ENCODE measurements around the gene ST3GAL5. TPM values are rescaled to one million over a fixed set of nuclear protein-coding genes. Genes with fewer than 3 reads are reported as not detected.

The ST3GAL5 gene
- total RNA-seq, 1 experiment from 2014 or later = 3.8 TPM

- no peak for DNase-seq
- Histone ChIP-seq H2AFZ (ENCODE audit: low read length) (peak overlapping the region; percentile 23; the same call in 1 of the 2 replicates), H3K27me3 (ENCODE audit: low read length) (no peaks in the 10 kb centered on the region; the same call in 1 of the 2 replicates), H3K9me2 (replicated peaks; ENCODE audit: insufficient read depth, low read length) (no peaks in the 10 kb centered on the region), H3K4me2 (ENCODE audit: low read depth, low read length, poor library complexity, severe bottlenecking) (no peak overlapping the region), H3K36me3 (ENCODE audit: insufficient read depth, low read length) (no peaks in the 10 kb centered on the region), H3K4me1 (ENCODE audit: low read length) (peaks cover 15% of the 10 kb centered on the region), H3K79me2 (ENCODE audit: low read length) (no peaks in the 10 kb centered on the region), H4K20me1 (ENCODE audit: insufficient read depth, low read depth, low read length) (no peaks in the 10 kb centered on the region), H3K4me3 (ENCODE audit: low read length) (no peak overlapping the region), H3K27ac (ENCODE audit: low read length) (no peak overlapping the region), H3K9ac (ENCODE audit: low read length) (no peak overlapping the region), H3K9me3 (ENCODE audit: low read length) (no peaks in the 10 kb centered on the region)
Observed at GRCh38 chr2:85851253-85852151, 37.3 kb downstream of the ST3GAL5 start.

- H3K4me1 ChIP-seq (ENCODE audit: low read length) = peaks cover 15% of the 10 kb centered on the region
Observed at GRCh38 chr2:85850451-85850850, 38.3 kb downstream of the ST3GAL5 start.

GRCh38 chr2:85847051-85847588 is 41.7 kb downstream of the ST3GAL5 start:
- Histone ChIP-seq H2AFZ (ENCODE audit: low read length) (no peak overlapping the region), H3K36me3 (ENCODE audit: insufficient read depth, low read length) (no peaks in the 10 kb centered on the region), H3K79me2 (ENCODE audit: low read length) (no peaks in the 10 kb centered on the region), H3K27ac (ENCODE audit: low read length) (no peak overlapping the region), H3K9me3 (ENCODE audit: low read length) (no peaks in the 10 kb centered on the region), H3K4me2 (ENCODE audit: low read depth, low read length, poor library complexity, severe bottlenecking) (no peak overlapping the region), H3K4me1 (ENCODE audit: low read length) (no peaks in the 10 kb centered on the region; the same call in 1 of the 2 replicates), H4K20me1 (ENCODE audit: insufficient read depth, low read depth, low read length) (no peaks in the 10 kb centered on the region), H3K27me3 (ENCODE audit: low read length) (no peaks in the 10 kb centered on the region; the same call in 1 of the 2 replicates), H3K9ac (ENCODE audit: low read length) (no peak overlapping the region), H3K9me2 (replicated peaks; ENCODE audit: insufficient read depth, low read length) (no peaks in the 10 kb centered on the region), H3K4me3 (ENCODE audit: low read length) (no peak overlapping the region)
- DNase-seq = no peak

More at GRCh38 chr2:85850451-85850850, 38.3 kb downstream of the ST3GAL5 start:
- no peak for DNase-seq
- Histone ChIP-seq H3K4me3 (ENCODE audit: low read length) (no peak overlapping the region), H3K9me3 (ENCODE audit: low read length) (no peaks in the 10 kb centered on the region), H3K36me3 (ENCODE audit: insufficient read depth, low read length) (no peaks in the 10 kb centered on the region), H4K20me1 (ENCODE audit: insufficient read depth, low read depth, low read length) (no peaks in the 10 kb centered on the region), H3K9me2 (replicated peaks; ENCODE audit: insufficient read depth, low read length) (no peaks in the 10 kb centered on the region), H3K27ac (ENCODE audit: low read length) (no peak overlapping the region), H3K4me2 (ENCODE audit: low read depth, low read length, poor library complexity, severe bottlenecking) (no peak overlapping the region), H3K27me3 (ENCODE audit: low read length) (no peaks in the 10 kb centered on the region; the same call in 1 of the 2 replicates), H3K79me2 (ENCODE audit: low read length) (no peaks in the 10 kb centered on the region), H2AFZ (ENCODE audit: low read length) (no peak overlapping the region), H3K9ac (ENCODE audit: low read length) (no peak overlapping the region)

GRCh38 chr2:85846411-85846810 is 42.4 kb downstream of the ST3GAL5 start:
- Histone ChIP-seq H4K20me1 (ENCODE audit: insufficient read depth, low read depth, low read length) (no peaks in the 10 kb centered on the region), H3K4me1 (ENCODE audit: low read length) (no peaks in the 10 kb centered on the region; the same call in 1 of the 2 replicates), H3K36me3 (ENCODE audit: insufficient read depth, low read length) (no peaks in the 10 kb centered on the region), H3K4me2 (ENCODE audit: low read depth, low read length, poor library complexity, severe bottlenecking) (no peak overlapping the region), H3K9ac (ENCODE audit: low read length) (no peak overlapping the region), H3K27ac (ENCODE audit: low read length) (no peak overlapping the region), H2AFZ (ENCODE audit: low read length) (no peak overlapping the region), H3K79me2 (ENCODE audit: low read length) (no peaks in the 10 kb centered on the region), H3K27me3 (ENCODE audit: low read length) (no peaks in the 10 kb centered on the region; the same call in 1 of the 2 replicates), H3K9me3 (ENCODE audit: low read length) (no peaks in the 10 kb centered on the region), H3K9me2 (replicated peaks; ENCODE audit: insufficient read depth, low read length) (no peaks in the 10 kb centered on the region), H3K4me3 (ENCODE audit: low read length) (no peak overlapping the region)
- DNase-seq = no peak

- no peaks in the 10 kb centered on the region; the same call in 1 of the 2 replicates for H3K27me3 ChIP-seq (ENCODE audit: low read length)
- no peaks in the 10 kb centered on the region for H3K9me2 ChIP-seq (replicated peaks; ENCODE audit: insufficient read depth, low read length)
- no peaks in the 10 kb centered on the region for H3K4me1 ChIP-seq (ENCODE audit: low read length)
- no peak overlapping the region for H2AFZ ChIP-seq (ENCODE audit: low read length)
- H3K27ac ChIP-seq (ENCODE audit: low read length) = no peak overlapping the region
- no peaks in the 10 kb centered on the region for H3K36me3 ChIP-seq (ENCODE audit: insufficient read depth, low read length)
- H4K20me1 ChIP-seq (ENCODE audit: insufficient read depth, low read depth, low read length) = no peaks in the 10 kb centered on the region
- no peak for DNase-seq
- no peaks in the 10 kb centered on the region for H3K79me2 ChIP-seq (ENCODE audit: low read length)
- H3K9me3 ChIP-seq (ENCODE audit: low read length) = no peaks in the 10 kb centered on the region
- H3K4me2 ChIP-seq (ENCODE audit: low read depth, low read length, poor library complexity, severe bottlenecking) = no peak overlapping the region
- no peak overlapping the region for H3K9ac ChIP-seq (ENCODE audit: low read length)
- no peak overlapping the region for H3K4me3 ChIP-seq (ENCODE audit: low read length)
Observed at GRCh38 chr2:85844486-85844885, 44.3 kb downstream of the ST3GAL5 start.

- Histone ChIP-seq H3K27me3 (ENCODE audit: low read length) (no peaks in the 10 kb centered on the region; the same call in 1 of the 2 replicates), H3K9me2 (replicated peaks; ENCODE audit: insufficient read depth, low read length) (no peaks in the 10 kb centered on the region), H3K4me3 (ENCODE audit: low read length) (no peak overlapping the region), H3K36me3 (ENCODE audit: insufficient read depth, low read length) (no peaks in the 10 kb centered on the region), H3K4me2 (ENCODE audit: low read depth, low read length, poor library complexity, severe bottlenecking) (no peak overlapping the region), H3K27ac (ENCODE audit: low read length) (no peak overlapping the region), H3K4me1 (ENCODE audit: low read length) (no peaks in the 10 kb centered on the region), H4K20me1 (ENCODE audit: insufficient read depth, low read depth, low read length) (no peaks in the 10 kb centered on the region), H3K9me3 (ENCODE audit: low read length) (no peaks in the 10 kb centered on the region), H3K9ac (ENCODE audit: low read length) (no peak overlapping the region), H2AFZ (ENCODE audit: low read length) (no peak overlapping the region), H3K79me2 (ENCODE audit: low read length) (no peaks in the 10 kb centered on the region)
- peak; percentile 79 for DNase-seq
Observed at GRCh38 chr2:85843543-85843942, 45.2 kb downstream of the ST3GAL5 start.

- Histone ChIP-seq H3K9ac (ENCODE audit: low read length) (no peak overlapping the region), H3K79me2 (ENCODE audit: low read length) (no peaks in the 10 kb centered on the region), H2AFZ (ENCODE audit: low read length) (no peak overlapping the region), H3K9me2 (replicated peaks; ENCODE audit: insufficient read depth, low read length) (no peaks in the 10 kb centered on the region), H3K27me3 (ENCODE audit: low read length) (no peaks in the 10 kb centered on the region), H3K4me2 (ENCODE audit: low read depth, low read length, poor library complexity, severe bottlenecking) (no peak overlapping the region), H3K4me1 (ENCODE audit: low read length) (no peaks in the 10 kb centered on the region), H3K4me3 (ENCODE audit: low read length) (no peak overlapping the region), H4K20me1 (ENCODE audit: insufficient read depth, low read depth, low read length) (no peaks in the 10 kb centered on the region), H3K27ac (ENCODE audit: low read length) (no peak overlapping the region), H3K36me3 (ENCODE audit: insufficient read depth, low read length) (no peaks in the 10 kb centered on the region), H3K9me3 (ENCODE audit: low read length) (no peaks in the 10 kb centered on the region)
- DNase-seq = no peak
Observed at GRCh38 chr2:85840091-85840490, 48.7 kb downstream of the ST3GAL5 start.

GRCh38 chr2:85839461-85839860 is 49.3 kb downstream of the ST3GAL5 start:
- H3K9me2 ChIP-seq (replicated peaks; ENCODE audit: insufficient read depth, low read length) = no peaks in the 10 kb centered on the region
- H3K9ac ChIP-seq (ENCODE audit: low read length) = no peak overlapping the region
- no peaks in the 10 kb centered on the region for H3K27me3 ChIP-seq (ENCODE audit: low read length)
- H3K9me3 ChIP-seq (ENCODE audit: low read length) = no peaks in the 10 kb centered on the region
- H3K4me2 ChIP-seq (ENCODE audit: low read depth, low read length, poor library complexity, severe bottlenecking) = no peak overlapping the region
- H4K20me1 ChIP-seq (ENCODE audit: insufficient read depth, low read depth, low read length) = no peaks in the 10 kb centered on the region
- H2AFZ ChIP-seq (ENCODE audit: low read length) = no peak overlapping the region
- no peak for DNase-seq
- no peak overlapping the region for H3K4me3 ChIP-seq (ENCODE audit: low read length)
- no peak overlapping the region for H3K27ac ChIP-seq (ENCODE audit: low read length)
- H3K36me3 ChIP-seq (ENCODE audit: insufficient read depth, low read length) = no peaks in the 10 kb centered on the region
- H3K4me1 ChIP-seq (ENCODE audit: low read length) = no peaks in the 10 kb centered on the region
- no peaks in the 10 kb centered on the region for H3K79me2 ChIP-seq (ENCODE audit: low read length)

Data from Karpas-422 (cell line).